Osteoblast (primary cell): ENCODE data around the gene DENND5A. TPM values are rescaled to one million over a fixed set of nuclear protein-coding genes. Genes with fewer than 3 reads are reported as not detected.

Source experiments
- DNase-seq: peaks from one replicate; pipeline ENCODE4 v3.0.0; 2011; ENCODE audit warnings: low spot score, mixed read lengths; ENCODE audit not compliant: insufficient read length; ENCODE audit errors: missing footprints
- H2AFZ ChIP-seq: 2 replicates; pipeline ENCODE4 v1.6.0; 2011; ENCODE audit warnings: mild to moderate bottlenecking, low read length
- H3K27ac ChIP-seq: 2 replicates; pipeline ENCODE4 v1.5.1; 2011; ENCODE audit warnings: mild to moderate bottlenecking, low read depth, low read length, moderate library complexity
- H3K27me3 ChIP-seq: 2 replicates; pipeline ENCODE4 v1.6.0; 2012; ENCODE audit warnings: mild to moderate bottlenecking, control low read depth, inconsistent platforms, low read length, moderate library complexity; ENCODE audit not compliant: insufficient read depth
- H3K36me3 ChIP-seq: 2 replicates; pipeline ENCODE4 v1.5.1; 2011; ENCODE audit warnings: mild to moderate bottlenecking, low read length, control low read depth, moderate library complexity; ENCODE audit not compliant: insufficient read depth
- H3K4me1 ChIP-seq: 2 replicates; pipeline ENCODE4 v1.5.1; 2011; ENCODE audit warnings: mild to moderate bottlenecking, low read length, control low read depth, moderate library complexity; ENCODE audit not compliant: insufficient read depth
- H3K4me2 ChIP-seq: 2 replicates; pipeline ENCODE4 v1.6.0; 2011; ENCODE audit warnings: mild to moderate bottlenecking, low read length; ENCODE audit not compliant: insufficient read depth
- H3K4me3 ChIP-seq: fragments of 200-600 bp; sonication (generic); 3 replicates; pipeline ENCODE4 v1.5.1; 2012; ENCODE audit warnings: mild to moderate bottlenecking, low read length, inconsistent platforms; ENCODE audit not compliant: insufficient read depth
- H3K79me2 ChIP-seq: 2 replicates; pipeline ENCODE4 v1.6.0; 2012; ENCODE audit warnings: mild to moderate bottlenecking, low read length, control low read depth, inconsistent platforms; ENCODE audit not compliant: insufficient read depth
- H3K9me3 ChIP-seq: 2 replicates; pipeline ENCODE4 v1.5.1; 2011; ENCODE audit warnings: low read depth, low read length, control low read depth
- H4K20me1 ChIP-seq: 2 replicates; pipeline ENCODE4 v1.6.0; 2012; ENCODE audit warnings: mild to moderate bottlenecking, low read length, control low read depth; ENCODE audit not compliant: insufficient read depth
- CTCF ChIP-seq: IDR thresholded peaks from 2 replicates; pipeline ENCODE4 v1.5.1; 2011; ENCODE audit warnings: mild to moderate bottlenecking, low read depth, low read length, moderate library complexity; ENCODE audit errors: extremely low read depth
- total RNA-seq: library from RNA; depleted of rRNA; stranded (reverse); fragments of >200 nt; gene quantifications from 2 replicates; pipeline ENCODE4 v1.2.3, GENCODE V29; 2012

DENND5A gene
- total RNA-seq, 1 donor = 183 TPM

GRCh38 chr11:9133956-9134355 is 131.2 kb downstream of the DENND5A start:
- no peak for TF ChIP-seq CTCF
- H3K27ac ChIP-seq = no peak overlapping the region
- no peak overlapping the region for H2AFZ ChIP-seq
- peaks cover 28% of the 10 kb centered on the region for H4K20me1 ChIP-seq
- DNase-seq = no peak
- no peaks in the 10 kb centered on the region for H3K9me3 ChIP-seq
- H3K27me3 ChIP-seq = no peaks in the 10 kb centered on the region
- no peak overlapping the region for H3K4me3 ChIP-seq
- no peak overlapping the region for H3K4me2 ChIP-seq
- no peaks in the 10 kb centered on the region for H3K79me2 ChIP-seq
- H3K36me3 ChIP-seq = peaks cover 19% of the 10 kb centered on the region
- peaks cover 16% of the 10 kb centered on the region for H3K4me1 ChIP-seq

GRCh38 chr11:9132203-9132878 is 132.8 kb downstream of the DENND5A start:
- no peak overlapping the region for H2AFZ ChIP-seq
- H3K4me1 ChIP-seq = peaks cover 5% of the 10 kb centered on the region
- H3K9me3 ChIP-seq = no peaks in the 10 kb centered on the region
- no peak overlapping the region for H3K27ac ChIP-seq
- no peaks in the 10 kb centered on the region for H3K79me2 ChIP-seq
- peaks cover 15% of the 10 kb centered on the region for H4K20me1 ChIP-seq
- peak; percentile 55 for DNase-seq
- peaks cover 8% of the 10 kb centered on the region for H3K36me3 ChIP-seq
- H3K4me2 ChIP-seq = no peak overlapping the region
- H3K4me3 ChIP-seq = no peak overlapping the region
- TF ChIP-seq CTCF = no peak
- H3K27me3 ChIP-seq = no peaks in the 10 kb centered on the region

GRCh38 chr11:9130297-9130696 is 134.9 kb downstream of the DENND5A start:
- H3K4me2 ChIP-seq = no peak overlapping the region
- H3K4me3 ChIP-seq = no peak overlapping the region

GRCh38 chr11:9126636-9127035 is 138.5 kb downstream of the DENND5A start:
- H3K4me2 ChIP-seq = no peak overlapping the region
- H3K79me2 ChIP-seq = no peaks in the 10 kb centered on the region
- no peak overlapping the region for H3K4me3 ChIP-seq
- H3K4me1 ChIP-seq = no peaks in the 10 kb centered on the region
- no peak overlapping the region for H3K27ac ChIP-seq
- TF ChIP-seq CTCF = no peak
- DNase-seq = no peak
- H2AFZ ChIP-seq = no peak overlapping the region
- H3K9me3 ChIP-seq = no peaks in the 10 kb centered on the region
- H4K20me1 ChIP-seq = no peaks in the 10 kb centered on the region
- H3K36me3 ChIP-seq = no peaks in the 10 kb centered on the region
- H3K27me3 ChIP-seq = no peaks in the 10 kb centered on the region

More at GRCh38 chr11:9130297-9130696, 134.9 kb downstream of the DENND5A start:
- peaks cover 12% of the 10 kb centered on the region for H4K20me1 ChIP-seq
- DNase-seq = no peak
- no peak overlapping the region for H3K27ac ChIP-seq
- no peak for TF ChIP-seq CTCF
- H3K79me2 ChIP-seq = no peaks in the 10 kb centered on the region
- no peak overlapping the region for H2AFZ ChIP-seq
- no peaks in the 10 kb centered on the region for H3K27me3 ChIP-seq
- H3K9me3 ChIP-seq = no peaks in the 10 kb centered on the region
- H3K4me1 ChIP-seq = peaks cover 5% of the 10 kb centered on the region
- no peaks in the 10 kb centered on the region for H3K36me3 ChIP-seq
